ENCODE measurements around the gene MAIP1. TPM values are rescaled to one million over a fixed set of nuclear protein-coding genes. Genes with fewer than 3 reads are reported as not detected.

The MAIP1 gene
- total RNA-seq, 3 donors from 2014 or later: 51.1 to 53.7 (median 53.6) TPM

GRCh38 chr2:199989822-199990221, 34.4 kb downstream of the MAIP1 start:
- no peak overlapping the region for H3K4me3 Mint-ChIP-seq
- peaks cover 4% of the 10 kb centered on the region for H3K4me1 Mint-ChIP-seq (ENCODE audit: low read depth)
- DNase-seq (no peak), ATAC-seq (no peak)
- H3K36me3 Mint-ChIP-seq (ENCODE audit: insufficient read depth): peaks cover 2% of the 10 kb centered on the region
- H3K9me3 Mint-ChIP-seq: no peaks in the 10 kb centered on the region
- peaks cover 5% of the 10 kb centered on the region for H3K27me3 Mint-ChIP-seq (ENCODE audit: low read depth)

GRCh38 chr2:199991691-199992090, 36.3 kb downstream of the MAIP1 start:
- peaks cover 5% of the 10 kb centered on the region for H3K27me3 Mint-ChIP-seq (ENCODE audit: low read depth)
- no peaks in the 10 kb centered on the region for H3K9me3 Mint-ChIP-seq
- DNase-seq (no peak), ATAC-seq (no peak)
- no peaks in the 10 kb centered on the region for H3K36me3 Mint-ChIP-seq (ENCODE audit: insufficient read depth)
- H3K4me3 Mint-ChIP-seq: no peak overlapping the region
- H3K4me1 Mint-ChIP-seq (ENCODE audit: low read depth): no peaks in the 10 kb centered on the region

- H3K4me1 Mint-ChIP-seq (ENCODE audit: low read depth): no peaks in the 10 kb centered on the region
- ATAC-seq: no peak
Measured at GRCh38 chr2:199992296-199992695, 36.9 kb downstream of the MAIP1 start.

GRCh38 chr2:199994371-199994770, 39.0 kb downstream of the MAIP1 start:
- Mint-ChIP-seq H3K27me3 (ENCODE audit: low read depth) (peaks cover 5% of the 10 kb centered on the region), H3K4me3 (no peak overlapping the region)
- ATAC-seq: no peak

More at GRCh38 chr2:199992296-199992695, 36.9 kb downstream of the MAIP1 start:
- H3K27me3 Mint-ChIP-seq (ENCODE audit: low read depth): peaks cover 5% of the 10 kb centered on the region
- no peaks in the 10 kb centered on the region for H3K9me3 Mint-ChIP-seq
- H3K36me3 Mint-ChIP-seq (ENCODE audit: insufficient read depth): no peaks in the 10 kb centered on the region
- no peak overlapping the region for H3K4me3 Mint-ChIP-seq
- DNase-seq: no peak

GRCh38 chr2:199994896-199995295, 39.5 kb downstream of the MAIP1 start:
- Mint-ChIP-seq H3K36me3 (ENCODE audit: insufficient read depth) (no peaks in the 10 kb centered on the region), H3K4me1 (ENCODE audit: low read depth) (no peaks in the 10 kb centered on the region), H3K4me3 (no peak overlapping the region), H3K27me3 (ENCODE audit: low read depth) (peaks cover 5% of the 10 kb centered on the region), H3K9me3 (no peaks in the 10 kb centered on the region)
- ATAC-seq (no peak), DNase-seq (no peak)

More at GRCh38 chr2:199994371-199994770, 39.0 kb downstream of the MAIP1 start:
- no peak for DNase-seq
- Mint-ChIP-seq H3K36me3 (ENCODE audit: insufficient read depth) (no peaks in the 10 kb centered on the region), H3K9me3 (no peaks in the 10 kb centered on the region), H3K4me1 (ENCODE audit: low read depth) (no peaks in the 10 kb centered on the region)

GRCh38 chr2:199997296-199997695, 41.9 kb downstream of the MAIP1 start:
- Mint-ChIP-seq H3K36me3 (ENCODE audit: insufficient read depth) (no peaks in the 10 kb centered on the region), H3K27me3 (ENCODE audit: low read depth) (peaks cover 5% of the 10 kb centered on the region), H3K9me3 (no peaks in the 10 kb centered on the region), H3K4me3 (no peak overlapping the region), H3K4me1 (ENCODE audit: low read depth) (no peaks in the 10 kb centered on the region)
- DNase-seq: no peak
- no peak for ATAC-seq

GRCh38 chr2:199999166-199999565, 43.8 kb downstream of the MAIP1 start:
- ATAC-seq (no peak), DNase-seq (no peak)
- Mint-ChIP-seq H3K9me3 (no peaks in the 10 kb centered on the region), H3K4me3 (no peak overlapping the region), H3K27me3 (ENCODE audit: low read depth) (peaks cover 5% of the 10 kb centered on the region), H3K36me3 (ENCODE audit: insufficient read depth) (no peaks in the 10 kb centered on the region), H3K4me1 (ENCODE audit: low read depth) (no peaks in the 10 kb centered on the region)

- DNase-seq (no peak), ATAC-seq (no peak)
- Mint-ChIP-seq H3K36me3 (ENCODE audit: insufficient read depth) (no peaks in the 10 kb centered on the region), H3K4me3 (no peak overlapping the region), H3K9me3 (peaks cover 4% of the 10 kb centered on the region), H3K4me1 (ENCODE audit: low read depth) (no peaks in the 10 kb centered on the region), H3K27me3 (ENCODE audit: low read depth) (peaks cover 7% of the 10 kb centered on the region)
Measured at GRCh38 chr2:200000444-200001163, 45.2 kb downstream of the MAIP1 start.

GRCh38 chr2:200003444-200003843, 48.1 kb downstream of the MAIP1 start:
- ATAC-seq: no peak
- Mint-ChIP-seq H3K27me3 (ENCODE audit: low read depth) (peaks cover 7% of the 10 kb centered on the region), H3K9me3 (peaks cover 8% of the 10 kb centered on the region), H3K36me3 (ENCODE audit: insufficient read depth) (no peaks in the 10 kb centered on the region), H3K4me1 (ENCODE audit: low read depth) (no peaks in the 10 kb centered on the region), H3K4me3 (no peak overlapping the region)
- DNase-seq: no peak

GRCh38 chr2:200005675-200006074, 50.3 kb downstream of the MAIP1 start:
- no peak overlapping the region for H3K4me3 Mint-ChIP-seq

GRCh38 chr2:200007306-200007705, 51.9 kb downstream of the MAIP1 start:
- Mint-ChIP-seq H3K27me3 (ENCODE audit: low read depth) (peaks cover 1% of the 10 kb centered on the region), H3K9me3 (peaks cover 8% of the 10 kb centered on the region), H3K4me1 (ENCODE audit: low read depth) (no peaks in the 10 kb centered on the region), H3K36me3 (ENCODE audit: insufficient read depth) (no peaks in the 10 kb centered on the region), H3K4me3 (no peak overlapping the region)
- ATAC-seq (no peak), DNase-seq (no peak)

More at GRCh38 chr2:200005675-200006074, 50.3 kb downstream of the MAIP1 start:
- H3K4me1 Mint-ChIP-seq (ENCODE audit: low read depth): no peaks in the 10 kb centered on the region
- DNase-seq (no peak), ATAC-seq (no peak)
- H3K9me3 Mint-ChIP-seq: peaks cover 8% of the 10 kb centered on the region
- H3K27me3 Mint-ChIP-seq (ENCODE audit: low read depth): peaks cover 7% of the 10 kb centered on the region
- no peaks in the 10 kb centered on the region for H3K36me3 Mint-ChIP-seq (ENCODE audit: insufficient read depth)

GRCh38 chr2:200012401-200012800, 57.0 kb downstream of the MAIP1 start:
- Mint-ChIP-seq H3K4me3 (no peak overlapping the region), H3K36me3 (ENCODE audit: insufficient read depth) (no peaks in the 10 kb centered on the region), H3K4me1 (ENCODE audit: low read depth) (no peaks in the 10 kb centered on the region), H3K27me3 (ENCODE audit: low read depth) (peaks cover 5% of the 10 kb centered on the region), H3K9me3 (no peaks in the 10 kb centered on the region)
- ATAC-seq (no peak), DNase-seq (no peak)

Other genes with a start within 250 kb of the MAIP1 start
- 1 to 10 TPM; 2.2 to 2.6 (median 2.3) TPM for gene FTCDNL1, start 104.4 kb upstream of the MAIP1 start, total RNA-seq
- gene C2orf69, start 44.3 kb upstream of the MAIP1 start, total RNA-seq: 10 to 100 TPM; 15.1 to 17.8 (median 17.7) TPM
- 1 to 10 TPM; 8.5 to 9.8 (median 9.7) TPM for gene TYW5, start 91 bp upstream of the MAIP1 start, total RNA-seq